Stimulated activated CD8-positive, alpha-beta memory T cell treated with anti-CD3 and anti-CD28 coated beads, Interleukin-4, amount 100 ng/mL, for 24 hours (primary cell): ENCODE measurements around the gene FAF2.
A peak's percentile ranks its signal among the peaks of the same experiment; 100 is the strongest.

Source experiments
- DNase-seq: peaks from one replicate; pipeline ENCODE4 v3.0.0-alpha.2; 2020; ENCODE audit warnings: low read depth

FAF2 gene

DNA sequence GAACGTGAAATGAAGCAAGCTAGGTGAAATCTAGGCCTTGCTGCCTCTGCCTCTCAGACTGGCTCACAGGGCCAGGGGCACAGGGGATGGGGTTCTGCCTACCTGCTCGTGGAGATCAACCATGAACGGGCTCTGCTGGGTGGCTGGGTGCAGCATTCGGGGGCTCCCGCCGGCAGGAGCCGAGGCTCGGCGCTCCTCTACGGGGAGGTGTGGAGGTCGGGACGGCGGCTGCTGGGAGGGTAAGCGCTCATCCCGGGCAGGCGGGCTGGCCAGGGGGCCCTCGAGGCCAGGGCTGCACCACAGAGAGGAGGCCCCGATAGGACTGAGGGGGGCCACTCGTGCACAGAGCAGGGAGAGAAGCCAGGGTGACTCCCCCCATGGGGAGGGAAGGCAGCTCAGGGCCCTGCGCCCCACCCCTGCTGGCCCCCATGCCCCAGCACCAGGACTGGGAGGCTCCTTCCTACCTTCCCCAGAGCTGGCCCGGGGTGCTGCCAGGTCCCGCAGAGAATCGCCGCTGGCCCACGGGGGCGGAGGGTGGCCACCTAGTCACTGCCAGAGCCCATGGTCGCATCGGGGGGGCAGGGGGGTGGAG lies 83.8 kb downstream of the FAF2 start:
- no peak for DNase-seq

DNA sequence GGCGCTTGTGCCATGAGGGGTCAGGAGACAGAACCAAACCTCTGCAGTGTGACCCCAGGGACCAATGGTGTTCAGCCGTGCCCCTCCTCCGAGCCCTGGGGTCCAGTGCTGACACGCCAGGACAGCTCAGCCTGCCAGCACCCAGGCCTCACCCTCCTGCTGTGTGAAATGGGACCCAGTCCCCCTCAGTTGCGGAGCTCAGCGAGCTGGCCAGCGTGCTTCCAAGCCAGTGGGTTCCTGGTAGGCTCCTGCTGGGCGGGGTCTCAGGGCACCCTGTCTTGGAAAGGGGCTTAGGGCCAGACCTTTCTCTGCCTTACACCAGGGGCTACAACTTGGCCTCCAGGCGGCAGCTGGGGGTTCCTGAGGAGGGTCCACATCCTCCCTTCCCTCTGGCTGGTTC lies 84.6 kb downstream of the FAF2 start:
- no peak for DNase-seq

DNA sequence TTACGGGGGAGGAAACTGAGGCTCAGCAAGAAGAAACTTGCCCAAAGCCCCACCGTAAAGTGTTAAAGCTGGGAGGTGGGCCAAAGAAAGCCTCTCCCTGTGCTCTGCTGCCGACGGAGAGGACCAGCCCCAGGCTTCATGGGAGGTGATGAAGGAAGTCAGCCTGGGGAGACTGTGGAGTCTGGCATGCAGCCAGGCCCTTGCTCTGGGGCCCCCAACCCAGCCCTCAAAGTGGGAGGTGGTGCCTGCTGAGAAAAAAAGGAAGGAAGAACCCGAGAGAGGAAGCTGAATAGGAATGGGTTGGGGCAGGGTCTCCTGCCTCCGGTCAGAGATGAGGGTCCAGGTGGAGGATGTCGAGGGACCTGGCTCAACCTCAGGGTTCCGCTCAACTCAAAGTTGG lies 85.2 kb downstream of the FAF2 start:
- no peak for DNase-seq

DNA sequence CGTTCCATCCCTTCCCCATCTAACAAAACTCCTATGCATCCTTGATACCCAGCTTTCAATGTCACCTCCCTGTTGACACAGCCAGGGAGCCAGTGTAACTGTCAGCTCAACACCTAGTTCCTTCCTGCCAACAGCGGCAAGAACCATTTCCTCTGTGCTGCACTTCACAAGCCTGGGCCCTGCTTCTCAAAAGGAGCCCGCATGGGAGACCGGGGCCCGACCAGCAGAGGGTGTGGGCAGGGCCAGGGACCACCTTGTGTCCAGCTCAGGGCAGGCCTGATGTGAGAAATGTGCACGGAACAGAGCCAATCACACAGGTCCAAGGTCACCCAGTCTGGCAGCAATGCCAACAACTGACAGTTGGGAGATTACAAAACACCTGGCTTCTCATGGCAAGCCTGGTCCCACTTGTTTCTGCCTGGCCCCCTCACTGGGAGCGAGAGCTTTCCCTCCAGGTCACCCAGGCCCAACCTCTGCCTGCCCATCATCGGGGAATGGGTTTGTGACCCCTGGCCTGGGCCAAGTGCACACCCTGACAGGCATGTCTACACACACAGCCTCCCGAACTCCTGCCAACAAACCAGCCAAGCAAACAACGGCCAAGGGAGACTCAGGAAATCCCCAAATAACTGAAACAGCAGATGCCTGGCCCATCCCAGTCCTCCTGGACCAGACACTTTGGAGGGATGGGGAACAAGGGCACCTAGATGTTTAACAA lies 85.9 kb downstream of the FAF2 start:
- DNase-seq = no peak

DNA sequence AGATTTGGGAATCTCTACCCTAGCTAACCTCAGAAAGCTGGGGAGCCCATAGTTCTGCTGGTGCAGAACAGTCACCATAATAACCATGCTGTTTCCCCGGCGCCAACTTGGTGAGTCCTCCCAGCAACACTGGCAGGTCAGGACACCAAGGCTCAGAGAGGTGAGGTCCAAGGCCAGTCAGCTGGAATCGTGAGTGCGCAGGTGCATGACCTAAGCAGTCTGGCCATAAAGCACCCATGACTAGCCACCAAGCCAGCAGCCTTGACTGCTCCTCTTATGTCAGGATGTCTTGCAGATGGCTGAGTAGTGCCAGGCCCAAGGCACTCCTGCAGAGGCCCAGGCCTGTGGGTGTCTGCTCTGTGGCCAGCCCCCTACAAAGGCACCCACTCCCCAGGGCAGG lies 86.5 kb downstream of the FAF2 start:
- DNase-seq = no peak

DNA sequence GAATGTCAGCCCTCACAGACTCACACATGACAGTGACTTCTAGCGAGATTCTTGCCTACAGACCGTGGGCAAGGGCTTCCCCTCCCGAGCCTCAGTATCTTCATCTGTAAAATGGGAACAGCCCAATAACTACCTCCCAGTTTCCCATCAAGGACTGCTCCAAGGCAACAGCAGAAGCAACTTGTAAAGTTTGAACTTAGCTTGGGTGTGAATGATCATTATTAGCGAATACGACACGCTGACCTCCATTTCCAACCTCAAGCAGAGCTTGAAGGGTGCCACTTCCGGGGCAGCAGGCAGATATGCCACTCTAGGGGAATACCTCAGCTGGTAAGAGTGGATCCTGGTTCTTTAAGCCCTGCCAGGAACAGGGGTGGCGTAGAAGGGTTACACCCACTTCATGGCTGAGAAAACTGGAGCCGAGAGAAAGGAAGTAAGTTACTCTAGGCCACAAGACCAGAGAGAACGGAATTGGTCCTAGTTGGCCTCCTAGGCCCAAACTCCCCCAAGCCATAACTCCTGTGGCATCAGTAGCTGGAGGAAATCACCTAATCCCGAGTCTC lies 87.0 kb downstream of the FAF2 start:
- no peak for DNase-seq

DNA sequence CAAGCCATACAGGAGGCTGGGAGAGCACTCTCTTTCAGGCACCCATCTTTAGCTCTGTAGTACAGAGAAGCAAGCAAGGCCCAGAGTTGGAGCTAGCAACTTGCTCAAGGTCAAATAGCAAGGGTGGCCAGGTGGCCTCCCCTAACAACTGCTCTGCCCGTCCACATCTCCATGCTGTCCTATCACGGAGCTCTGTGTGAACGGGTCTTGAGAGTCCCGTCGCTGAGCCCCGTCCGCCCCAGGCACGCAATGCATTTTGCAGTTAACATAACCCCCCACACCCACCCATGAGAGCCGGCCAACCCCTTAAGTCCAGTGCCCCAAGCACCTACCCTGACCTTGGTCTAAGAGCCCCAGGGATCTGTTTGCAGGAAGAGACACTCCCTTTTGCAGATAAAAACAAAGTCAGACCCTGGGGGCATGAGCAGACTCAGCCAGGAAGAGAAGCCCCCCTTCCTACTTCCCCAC lies 87.5 kb downstream of the FAF2 start:
- DNase-seq = no peak

DNA sequence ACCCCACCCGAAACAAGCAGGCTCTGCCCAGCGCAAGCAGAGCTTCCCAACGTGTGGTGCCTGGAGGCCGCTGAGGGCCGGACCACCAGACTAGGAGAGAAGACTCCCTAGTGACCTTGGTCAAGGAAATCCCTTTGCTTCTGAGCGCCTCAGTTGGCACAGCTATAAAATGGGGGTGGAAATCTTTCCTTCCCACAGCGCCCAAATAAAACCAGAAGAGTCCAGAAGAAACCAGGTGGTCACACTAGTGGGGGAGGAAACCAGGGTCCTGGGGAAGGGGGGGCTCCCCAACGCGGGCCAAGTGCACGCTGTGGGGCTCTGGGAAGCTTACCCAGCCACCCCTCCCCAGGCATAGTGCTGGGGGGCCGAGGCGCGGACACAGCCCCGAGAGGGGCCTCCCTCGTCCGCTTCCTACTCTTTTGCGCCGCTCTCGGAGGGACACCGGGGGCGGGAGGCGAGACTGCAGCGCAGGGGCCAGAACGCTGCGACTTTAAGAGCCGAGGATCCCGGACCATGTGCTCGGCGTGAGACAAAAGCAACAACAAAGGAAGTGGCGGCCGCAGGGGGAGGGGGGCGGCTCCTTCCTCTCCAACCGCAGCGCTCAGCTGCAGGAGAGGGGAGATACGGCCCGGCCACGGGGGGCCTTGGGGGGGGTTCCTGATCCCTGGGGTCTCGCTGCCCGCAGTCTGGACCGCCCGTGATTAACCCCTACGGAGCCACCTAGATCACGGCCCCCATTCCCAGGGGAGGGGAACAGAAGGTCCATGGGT lies 88.1 kb downstream of the FAF2 start:
- DNase-seq = peak; percentile 74

DNA sequence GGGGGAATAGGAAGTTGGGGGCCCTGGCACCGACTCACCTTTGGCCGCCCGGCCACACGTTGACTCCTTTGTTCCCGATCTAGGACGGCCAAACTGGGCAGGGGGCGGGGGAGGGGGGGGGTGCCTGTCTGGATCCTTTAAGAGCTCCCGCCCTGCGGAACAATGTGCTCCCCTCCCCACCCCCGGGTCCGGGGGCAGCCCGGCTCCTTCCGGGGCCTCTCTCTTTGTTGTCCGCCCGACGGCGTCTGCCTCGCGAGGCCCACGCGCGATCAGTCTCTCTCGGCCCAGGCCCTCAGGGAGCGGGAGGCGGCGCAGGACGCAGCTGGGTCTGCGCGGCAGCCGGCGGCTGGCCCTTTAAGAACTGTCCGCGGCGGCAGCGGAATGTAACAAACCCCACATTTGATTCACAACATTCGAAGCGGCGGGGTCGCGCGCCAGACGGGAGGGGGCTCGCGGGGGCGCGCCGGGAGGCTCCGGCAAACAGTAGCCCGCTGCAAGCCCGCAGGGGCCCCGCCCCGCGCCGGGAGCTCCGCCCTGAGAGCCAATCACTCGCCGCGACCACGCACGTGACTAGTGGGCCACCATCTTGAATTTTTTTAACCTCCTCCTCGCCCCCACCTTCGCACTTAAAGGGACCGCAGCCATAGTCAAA lies 88.8 kb downstream of the FAF2 start, which contains the start of gene RNF44:
TSS of gene RNF44 (minus strand) at position 501 of the 652 bp plus-strand sequence. CDS start 4,930 bp downstream, outside the sequence.
- DNase-seq = peak; percentile 99

DNA sequence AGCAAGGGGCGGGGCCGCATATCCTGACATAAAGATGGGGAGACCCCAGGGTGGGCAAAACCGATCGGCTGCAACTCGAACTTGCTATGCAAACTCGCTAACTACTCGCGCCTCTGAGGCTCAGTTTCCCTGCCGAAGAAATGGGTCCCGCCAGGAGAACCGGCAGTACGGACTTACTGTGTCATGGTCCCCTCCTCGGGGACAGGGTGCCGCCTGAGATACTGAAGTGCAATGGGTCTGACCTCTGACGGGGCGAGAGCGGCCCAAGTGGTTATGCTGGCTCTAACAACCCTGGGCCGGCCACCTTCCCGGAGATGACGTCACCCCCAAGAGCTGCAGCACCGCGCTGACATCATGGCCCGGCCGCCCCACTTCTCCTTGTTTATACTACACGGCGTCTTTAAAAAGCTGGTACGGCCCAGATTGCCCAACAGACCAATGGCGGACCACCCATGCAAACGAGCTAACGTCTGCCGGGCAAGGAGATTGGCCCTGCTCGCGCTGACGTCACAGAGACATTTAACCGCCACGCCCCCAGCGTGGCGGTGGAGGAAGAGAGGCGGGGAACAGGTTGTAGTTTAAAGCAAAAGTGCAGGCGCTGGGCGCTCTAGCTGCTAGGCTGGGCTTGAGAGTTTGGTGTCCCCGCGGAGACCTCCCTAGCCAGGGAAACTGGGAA lies 89.5 kb downstream of the FAF2 start:
- DNase-seq = peak; percentile 91

DNA sequence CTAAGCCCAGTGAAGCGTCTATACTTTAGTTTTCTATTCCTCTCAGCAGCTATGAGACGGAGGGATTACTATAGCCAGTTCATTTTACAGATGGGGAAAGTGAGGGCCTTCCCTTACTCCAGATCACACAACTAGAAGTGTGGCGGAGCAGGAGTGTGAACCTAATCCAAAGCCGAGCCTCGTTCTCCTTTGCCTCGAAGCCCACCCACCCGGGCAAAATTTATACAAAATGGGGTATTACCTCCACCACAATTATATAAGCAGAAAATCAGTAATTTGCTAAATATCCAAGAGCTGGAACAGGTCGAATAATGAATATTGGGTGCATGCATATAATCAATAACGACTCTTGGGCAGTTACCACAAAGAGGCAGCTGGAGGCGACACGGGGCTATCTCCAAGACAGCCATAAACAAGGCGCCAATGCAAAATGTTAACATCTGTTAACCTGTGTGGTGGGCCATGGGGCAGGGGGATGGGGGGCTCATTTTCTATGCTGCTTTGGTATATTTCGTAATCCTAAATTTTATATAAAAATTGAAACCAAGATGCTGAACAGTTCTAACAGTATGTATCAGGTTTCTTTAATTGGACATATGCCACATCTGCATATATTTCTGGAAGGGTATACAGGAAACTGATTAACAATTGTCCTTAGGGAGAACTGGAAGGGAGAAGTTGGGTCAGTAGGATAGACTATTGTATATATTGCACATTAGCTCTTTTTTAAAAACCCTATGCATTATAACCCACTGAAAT lies 90.2 kb downstream of the FAF2 start:
- DNase-seq = no peak

DNA sequence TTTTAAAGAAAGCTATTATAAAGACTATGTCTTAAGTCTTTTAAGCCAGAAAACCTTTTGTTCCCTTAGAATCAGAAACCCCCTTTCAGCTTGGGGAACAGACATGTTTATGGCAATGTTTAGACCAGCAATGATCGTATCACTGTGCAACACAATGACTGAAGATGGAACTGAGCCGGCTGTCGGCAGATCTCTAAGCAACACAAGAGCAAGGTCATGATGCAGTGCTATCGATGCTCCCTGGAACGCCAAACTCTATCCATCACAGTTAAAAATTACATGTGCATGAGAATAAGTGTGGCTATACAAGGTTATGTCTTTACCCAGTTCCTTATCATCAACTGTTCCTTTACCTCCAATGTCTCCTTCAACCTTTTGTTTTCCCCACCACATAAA lies 90.8 kb downstream of the FAF2 start:
- no peak for DNase-seq

DNA sequence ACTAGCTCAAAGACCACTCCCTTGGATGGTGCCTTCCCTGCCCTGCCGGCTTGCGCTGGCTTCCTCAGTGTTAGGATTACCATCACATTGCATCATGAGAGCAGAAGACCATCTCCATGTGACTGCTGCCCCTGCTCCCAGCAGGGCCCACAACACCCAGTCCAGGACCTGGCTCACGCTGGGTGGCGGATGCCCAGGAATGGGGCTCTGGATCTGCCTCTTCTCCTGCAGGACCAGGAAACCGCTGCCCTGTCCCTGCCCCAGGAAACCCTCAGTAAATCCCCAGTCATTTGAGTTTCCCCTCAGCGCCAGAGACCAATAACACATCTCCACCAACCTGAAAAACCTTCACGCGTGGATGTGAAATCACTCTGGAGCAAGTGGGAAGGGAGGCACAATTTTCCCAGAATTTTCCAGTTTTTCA lies 92.3 kb downstream of the FAF2 start:
- no peak for DNase-seq

DNA sequence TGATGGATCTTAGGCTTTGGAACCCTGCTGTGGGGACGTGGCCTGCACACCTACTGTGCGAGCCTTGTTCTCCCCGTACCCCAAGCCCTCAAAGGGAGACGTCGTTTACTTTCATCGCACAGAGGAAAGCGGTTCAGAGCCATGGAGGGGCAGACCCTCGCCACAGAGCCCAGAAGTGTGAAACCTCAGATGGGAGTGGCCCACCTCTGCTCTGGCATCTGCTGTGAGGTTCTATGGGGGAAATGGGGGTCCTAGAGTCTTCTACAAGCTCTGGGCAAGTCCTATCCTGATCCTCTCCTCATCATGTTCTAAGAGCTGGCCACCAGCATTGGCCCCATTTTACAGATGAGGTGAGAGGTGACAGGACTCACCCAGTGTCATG lies 92.8 kb downstream of the FAF2 start:
- no peak for DNase-seq

DNA sequence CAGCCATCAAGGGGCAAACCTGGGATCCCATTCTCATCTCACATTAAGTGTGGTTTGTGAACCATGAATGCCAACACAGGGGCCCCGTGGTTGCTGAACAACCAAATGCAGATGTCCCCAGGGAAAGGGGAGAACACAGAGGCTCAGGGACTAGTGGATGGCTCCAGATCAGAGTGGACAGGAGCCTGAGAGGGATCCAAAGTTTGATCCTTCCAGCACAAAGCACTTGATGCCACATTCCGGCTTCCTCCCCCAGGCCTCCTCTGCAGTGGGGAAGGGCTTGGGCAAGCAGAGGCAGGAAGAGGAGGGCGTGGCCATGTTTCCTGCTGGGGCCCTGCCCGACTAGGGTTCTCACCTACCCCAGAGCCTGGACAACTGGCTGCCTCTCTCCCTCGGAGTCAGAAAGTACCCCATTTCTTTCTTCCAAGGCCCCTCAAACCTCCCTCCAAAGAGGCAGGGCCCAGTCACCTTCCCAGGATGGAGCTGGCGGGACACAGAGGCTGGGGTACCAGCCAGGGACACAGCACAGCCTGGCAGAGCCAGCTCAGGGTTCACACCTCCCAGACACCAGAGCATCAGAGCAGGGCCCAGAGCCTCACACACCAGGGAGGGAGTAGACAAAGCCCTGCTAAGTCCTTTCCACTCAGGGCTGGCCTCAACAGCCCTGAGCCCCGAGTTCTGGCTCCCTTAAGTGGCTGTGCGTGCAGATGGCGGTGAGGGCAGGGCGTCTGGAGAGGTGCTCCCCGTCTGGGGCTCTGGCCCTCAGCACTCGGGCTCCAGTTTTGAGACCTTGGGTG lies 93.4 kb downstream of the FAF2 start:
- DNase-seq = peak; percentile 53

DNA sequence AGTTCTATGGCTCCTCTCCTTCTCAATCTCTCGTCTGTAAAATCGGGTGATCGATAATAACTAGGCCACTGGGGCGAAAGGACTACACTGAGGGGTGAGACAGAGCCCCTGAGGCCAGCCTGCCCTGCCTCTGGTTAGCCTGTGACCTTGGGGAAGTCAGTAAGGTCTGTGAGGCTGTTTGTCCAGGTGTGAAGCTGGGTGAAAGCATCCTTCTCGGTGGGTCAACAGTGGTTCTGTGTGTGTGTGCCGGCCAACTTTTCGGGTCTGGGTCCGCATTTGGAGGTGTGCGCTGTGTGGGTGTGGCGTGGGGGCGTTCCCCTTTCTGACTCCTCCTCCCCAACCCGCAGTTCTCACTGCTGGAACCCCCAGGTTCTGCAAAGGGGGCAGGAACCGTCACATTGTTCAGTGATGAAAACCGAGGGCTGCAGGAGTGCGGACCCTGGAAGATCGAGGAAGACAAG lies 94.0 kb downstream of the FAF2 start:
- no peak for DNase-seq

DNA sequence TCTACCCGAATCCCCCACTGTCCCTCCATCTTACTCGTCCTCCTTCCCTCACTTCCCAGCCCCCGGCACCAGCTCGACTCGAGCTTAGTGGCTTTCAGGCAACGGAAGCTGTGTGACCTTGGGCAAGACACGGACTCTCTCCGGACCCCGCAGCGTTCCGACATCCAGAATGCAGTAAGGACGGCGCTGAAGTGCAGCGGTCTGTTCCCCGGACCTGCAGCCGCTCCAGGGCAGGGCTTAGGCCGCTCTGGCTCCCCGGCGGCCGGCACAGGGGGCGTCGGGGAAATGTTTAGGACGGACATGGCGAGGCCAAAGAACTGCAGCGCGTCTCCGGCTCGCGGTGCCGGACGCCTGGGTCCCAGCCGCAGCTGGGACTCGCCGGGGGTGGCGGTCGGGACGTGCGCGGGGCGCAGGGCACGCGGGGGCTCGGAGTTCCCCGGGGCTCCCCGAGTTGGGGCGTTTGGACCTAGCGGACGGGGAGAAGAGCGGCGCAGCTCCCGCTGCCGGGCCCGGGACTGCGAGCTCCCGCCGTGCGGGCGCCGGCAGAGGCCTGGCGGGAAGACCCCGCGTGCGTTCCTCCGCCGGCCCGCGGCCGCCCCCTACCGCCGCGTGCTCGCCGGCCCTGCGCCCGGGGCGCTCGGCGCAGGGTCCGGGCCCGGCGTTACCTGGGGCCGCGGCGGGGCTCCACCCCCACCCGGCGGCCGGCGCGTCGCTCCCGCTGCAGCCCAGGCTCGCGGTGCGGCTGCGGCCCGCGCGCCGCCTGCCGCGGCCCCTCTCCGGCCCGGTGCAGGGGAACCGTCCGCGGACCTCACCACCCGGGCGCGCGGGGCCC lies 94.6 kb downstream of the FAF2 start:
- no peak for DNase-seq

DNA sequence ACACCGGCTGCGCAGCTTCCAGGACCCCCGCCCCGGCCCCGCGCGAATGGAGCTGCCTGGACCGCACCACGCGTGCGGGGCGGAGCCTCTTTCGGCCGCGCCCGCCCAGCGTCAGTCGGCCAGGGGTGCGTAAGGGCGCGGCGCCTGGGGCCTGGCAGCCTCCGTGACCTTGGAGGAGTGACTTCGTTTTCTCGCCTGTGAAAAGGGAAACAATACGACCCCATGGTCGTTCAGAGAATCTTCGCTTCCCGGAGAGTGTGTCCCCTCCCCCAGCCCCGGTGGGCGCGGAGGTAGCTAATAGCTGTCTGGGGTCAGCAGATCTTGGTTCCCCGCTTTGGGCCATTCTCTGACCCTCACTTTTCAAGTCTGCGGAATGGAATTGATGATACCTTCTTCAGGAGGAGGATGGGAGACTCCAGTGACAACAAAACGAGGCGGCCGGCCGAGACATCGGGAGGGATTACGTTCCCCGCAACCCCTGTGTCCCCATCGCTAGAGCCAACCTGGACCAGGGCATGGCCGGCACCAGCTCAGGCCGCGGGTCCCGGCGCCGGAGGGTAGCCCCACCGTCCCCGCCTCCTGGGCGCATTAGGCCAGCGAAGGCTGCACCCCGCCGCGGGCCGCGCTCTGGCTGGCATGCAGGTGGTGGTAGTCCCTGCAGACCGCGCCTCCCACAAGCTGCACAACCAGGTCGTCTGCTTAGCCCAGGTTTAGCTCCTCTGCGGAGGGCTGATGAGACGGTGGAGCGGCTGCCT lies 95.4 kb downstream of the FAF2 start:
- peak; percentile 67 for DNase-seq
